PFSK-1 (cell line): ENCODE data around the gene MVP.

Experiments
- FOXP2 ChIP-seq: optimal IDR thresholded peaks from 2 replicates; pipeline ENCODE3; 2011; ENCODE audit warnings: borderline replicate concordance, control low read depth, inconsistent platforms; ENCODE audit not compliant: insufficient read depth; ENCODE audit errors: extremely low read length, extremely low read depth
- POLR2AphosphoS5 ChIP-seq: IDR thresholded peaks from 2 replicates; pipeline ENCODE4 v1.6.1; 2012; ENCODE audit warnings: low read depth, mild to moderate bottlenecking, control low read depth, low read length, moderate library complexity
- REST ChIP-seq, 2 experiments: IDR thresholded peaks; 2 replicates each; pipeline versions ENCODE4 v1.6.1 to v1.8.0; 2011 to 2012; ENCODE audit warnings: low read depth in 2 of 2, low read length in 2 of 2, control low read depth in 1 of 2, inconsistent platforms in 1 of 2, mild to moderate bottlenecking in 1 of 2, moderate library complexity in 1 of 2; ENCODE audit not compliant: insufficient read depth in 1 of 2
- SIN3A ChIP-seq: IDR thresholded peaks from 2 replicates; pipeline ENCODE4 v1.6.1; 2012; ENCODE audit warnings: mild to moderate bottlenecking, low read length, moderate library complexity, borderline replicate concordance; ENCODE audit not compliant: insufficient read depth
- TAF1 ChIP-seq: IDR thresholded peaks from 2 replicates; pipeline ENCODE4 v1.6.1; 2012; ENCODE audit warnings: low read length, control low read depth, borderline replicate concordance; ENCODE audit not compliant: insufficient read depth

DNA sequence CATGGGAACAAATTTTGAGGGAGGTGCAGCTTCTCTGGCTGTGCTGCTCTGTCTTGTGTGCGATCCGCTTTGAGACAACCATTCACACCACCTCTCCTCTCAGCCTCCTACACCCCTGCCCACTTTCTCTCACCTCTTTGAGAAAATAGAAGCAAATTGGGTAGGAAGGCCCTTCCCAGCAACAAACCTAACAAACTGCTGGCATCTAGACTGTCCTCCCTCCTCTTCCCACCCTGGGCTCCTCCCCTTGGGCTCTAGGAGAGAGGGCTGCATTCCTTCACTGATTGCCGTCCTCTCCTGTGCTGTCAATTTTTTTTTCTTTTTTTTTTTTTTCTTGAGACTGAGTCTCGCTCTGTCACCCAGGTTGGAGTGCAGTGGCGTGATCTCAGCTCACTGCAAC lies 29.2 kb downstream of the MVP start:
- TF ChIP-seq POLR2AphosphoS5, result no peak
- no peak for TF ChIP-seq TAF1
- no peak for TF ChIP-seq SIN3A
- no peak for TF ChIP-seq REST (IDR thresholded peaks at IDR 0.05; ENCODE audit: insufficient read depth in 1 of 2, low read depth in 2 of 2, low read length in 2 of 2)
- no peak for TF ChIP-seq FOXP2
